GM23248 (cell line): ENCODE results near the gene TOMM70. TPM values are rescaled to one million over a fixed set of nuclear protein-coding genes. Genes with fewer than 3 reads are reported as not detected.

ENCODE experiments used
- DNase-seq: peaks from one replicate; pipeline ENCODE4 v3.0.0-alpha.2; 2015
- H2AFZ ChIP-seq: fragments of 200-600 bp; sonication (generic); 2 replicates; pipeline ENCODE4 v1.6.1; 2016; ENCODE audit warnings: antibody characterized with exemption
- H3F3A ChIP-seq: fragments of 200-600 bp; sonication (generic); 2 replicates; pipeline ENCODE4 v1.6.1; 2016; ENCODE audit warnings: mild to moderate bottlenecking, antibody characterized with exemption, mixed run types; ENCODE audit not compliant: insufficient read depth
- H3K27ac ChIP-seq: fragments of 200-600 bp; sonication (generic); 2 replicates; pipeline ENCODE4 v1.5.1; 2016; ENCODE audit warnings: mild to moderate bottlenecking
- H3K27me3 ChIP-seq: fragments of 200-600 bp; sonication (generic); replicated peaks from 2 replicates; pipeline ENCODE4 v1.6.1; 2016; ENCODE audit warnings: mild to moderate bottlenecking; ENCODE audit not compliant: insufficient read depth
- H3K36me3 ChIP-seq: fragments of 200-600 bp; sonication (generic); 2 replicates; pipeline ENCODE4 v1.6.1; 2016; ENCODE audit warnings: low read depth, mild to moderate bottlenecking
- H3K4me1 ChIP-seq: fragments of 200-600 bp; sonication (generic); 2 replicates; pipeline ENCODE4 v1.6.1; 2016; ENCODE audit warnings: mild to moderate bottlenecking; ENCODE audit not compliant: insufficient read depth
- H3K4me2 ChIP-seq: fragments of 200-600 bp; sonication (generic); one replicate; pipeline ENCODE4 v1.6.1; 2016; ENCODE audit warnings: mild to moderate bottlenecking; ENCODE audit not compliant: unreplicated experiment
- H3K4me3 ChIP-seq: fragments of 200-600 bp; sonication (generic); 2 replicates; pipeline ENCODE4 v1.5.1; 2016; ENCODE audit warnings: mild to moderate bottlenecking
- H3K79me2 ChIP-seq: fragments of 200-600 bp; sonication (generic); 2 replicates; pipeline ENCODE4 v1.6.1; 2016; ENCODE audit warnings: mild to moderate bottlenecking; ENCODE audit not compliant: insufficient read depth
- H3K9ac ChIP-seq: fragments of 200-600 bp; sonication (generic); 2 replicates; pipeline ENCODE4 v1.6.1; 2016; ENCODE audit warnings: mild to moderate bottlenecking
- H3K9me2 ChIP-seq: fragments of 200-600 bp; sonication (generic); 2 replicates; pipeline ENCODE4 v1.6.1; 2016; ENCODE audit warnings: mixed run types, mild to moderate bottlenecking, moderate library complexity; ENCODE audit not compliant: insufficient read depth
- H3K9me3 ChIP-seq: fragments of 200-600 bp; sonication (generic); one replicate; pipeline ENCODE4 v1.6.1; 2017; ENCODE audit warnings: low read depth
- H4K20me1 ChIP-seq: fragments of 200-600 bp; sonication (generic); 2 replicates; pipeline ENCODE4 v1.6.0; 2016; ENCODE audit not compliant: insufficient read depth
- EZH2 ChIP-seq: fragments of 200-600 bp; sonication (generic); IDR thresholded peaks from 2 replicates; pipeline ENCODE4 v1.6.1; 2018; ENCODE audit warnings: antibody characterized with exemption, mild to moderate bottlenecking; ENCODE audit not compliant: insufficient read depth, poor library complexity, severe bottlenecking
- EZH2phosphoT487 ChIP-seq: fragments of 200-600 bp; sonication (generic); IDR thresholded peaks from 2 replicates; pipeline ENCODE4 v1.6.1; 2018; ENCODE audit warnings: antibody characterized with exemption, moderate library complexity, mild to moderate bottlenecking, low read depth; ENCODE audit not compliant: insufficient read depth
- WGBS, 2 experiments: methylation state at CpG; one replicate each; pipeline ENCODE4 v1.1.6; 2015 to 2017; ENCODE audit warnings: low lambda C conversion rate in 2 of 2, low coverage in 1 of 2; ENCODE audit errors: missing lambda C conversion rate in 2 of 2; 5-methylcytosine and 5-hydroxymethylcytosine counted together
- in situ Hi-C: fragments of 300-500 bp; cut with MboI; formaldehyde crosslinking; loops from 2 replicates; pipeline ENCODE4 v1.15.0; 2020
- polyA plus RNA-seq: library from polyadenylated mRNA; unstranded; fragments of >200 nt; fragmentation: Nextera tagmentation; extraction: Ambion mirVana; gene quantifications from 2 replicates; pipeline ENCODE4 v1.2.1, GENCODE V29; 2016
- total RNA-seq: library from RNA; depleted of rRNA; stranded (reverse); fragments of >200 nt; shearing (Covaris generic); gene quantifications from 2 replicates; pipeline ENCODE4 v1.2.3, GENCODE V29; 2014; rRNA removed

The TOMM70 gene
- total and polyA plus RNA-seq, 2 experiments from 2014 or later, result 21.5 to 50.7 TPM

DNA sequence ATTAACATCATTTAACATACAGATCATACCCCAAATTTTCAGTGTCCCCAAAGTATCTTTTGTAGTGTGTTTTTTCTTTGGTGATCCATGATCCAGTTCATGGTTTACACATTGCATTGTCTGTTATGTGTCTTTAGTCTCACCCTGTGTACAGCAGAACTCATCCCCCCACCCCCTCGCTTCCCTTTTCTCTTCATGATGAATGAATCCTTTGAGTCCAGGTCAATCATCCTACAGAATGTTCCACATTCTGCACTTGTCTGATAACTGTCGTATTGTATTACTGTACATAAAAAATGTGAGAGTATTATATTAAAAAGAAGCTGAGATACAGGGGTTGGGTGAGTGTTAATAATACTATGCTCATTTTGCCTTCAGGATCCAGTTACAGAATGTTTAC, 80.9 kb downstream of the TOMM70 start:
- WGBS, 2 experiments, result 96 to 98% methylated on average over 2 of the region's 2 CpGs
- peaks cover 24% of the 10 kb centered on the region for H3K79me2 ChIP-seq
- no peak for DNase-seq
- H3K27me3 ChIP-seq, result no peaks in the 10 kb centered on the region
- H3F3A ChIP-seq, result peaks cover 11% of the 10 kb centered on the region
- no peak overlapping the region for H3K4me2 ChIP-seq
- no peak overlapping the region for H3K9ac ChIP-seq
- peaks cover 13% of the 10 kb centered on the region for H3K4me1 ChIP-seq
- no peak overlapping the region for H2AFZ ChIP-seq
- no peak overlapping the region for H3K27ac ChIP-seq
- no peak overlapping the region for H3K4me3 ChIP-seq
- in situ Hi-C loops, result no loop called here
- no peaks in the 10 kb centered on the region for H4K20me1 ChIP-seq
- no peaks in the 10 kb centered on the region for H3K9me3 ChIP-seq
- H3K9me2 ChIP-seq, result no peaks in the 10 kb centered on the region
- TF ChIP-seq EZH2phosphoT487 (no peak), EZH2 (no peak)
- peaks cover 45% of the 10 kb centered on the region for H3K36me3 ChIP-seq

DNA sequence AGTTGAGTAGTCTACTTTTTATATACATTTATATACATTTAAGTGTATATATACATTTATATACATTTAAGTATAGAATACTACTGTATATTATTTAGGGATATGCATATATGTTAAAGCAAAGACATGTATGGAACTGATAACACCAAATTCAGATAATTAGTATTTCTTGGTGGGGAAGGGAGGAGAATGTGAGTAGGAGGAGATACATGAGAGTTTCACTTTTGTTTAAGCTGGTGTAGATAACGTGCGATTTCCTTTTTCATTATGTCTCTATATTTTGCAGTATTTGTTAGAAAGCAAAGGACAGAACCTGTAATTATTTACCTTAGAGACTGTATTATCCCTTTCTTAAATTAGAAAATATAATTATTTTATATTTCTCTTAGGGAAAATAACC, 83.0 kb downstream of the TOMM70 start:
- TF ChIP-seq EZH2 (no peak), EZH2phosphoT487 (no peak)
- Histone ChIP-seq H3K36me3 (peaks cover 32% of the 10 kb centered on the region), H3K4me3 (no peak overlapping the region), H3K4me2 (no peak overlapping the region), H3K9me2 (no peaks in the 10 kb centered on the region), H3K4me1 (peaks cover 13% of the 10 kb centered on the region), H3K9ac (no peak overlapping the region), H3K79me2 (peaks cover 24% of the 10 kb centered on the region), H4K20me1 (no peaks in the 10 kb centered on the region), H3K27ac (no peak overlapping the region), H3K27me3 (no peaks in the 10 kb centered on the region), H2AFZ (no peak overlapping the region), H3F3A (peaks cover 11% of the 10 kb centered on the region), H3K9me3 (no peaks in the 10 kb centered on the region)
- 91 to 99% methylated on average over 2 of the region's 2 CpGs for WGBS, 2 experiments
- no peak for DNase-seq
- in situ Hi-C loops, result no loop called here

DNA sequence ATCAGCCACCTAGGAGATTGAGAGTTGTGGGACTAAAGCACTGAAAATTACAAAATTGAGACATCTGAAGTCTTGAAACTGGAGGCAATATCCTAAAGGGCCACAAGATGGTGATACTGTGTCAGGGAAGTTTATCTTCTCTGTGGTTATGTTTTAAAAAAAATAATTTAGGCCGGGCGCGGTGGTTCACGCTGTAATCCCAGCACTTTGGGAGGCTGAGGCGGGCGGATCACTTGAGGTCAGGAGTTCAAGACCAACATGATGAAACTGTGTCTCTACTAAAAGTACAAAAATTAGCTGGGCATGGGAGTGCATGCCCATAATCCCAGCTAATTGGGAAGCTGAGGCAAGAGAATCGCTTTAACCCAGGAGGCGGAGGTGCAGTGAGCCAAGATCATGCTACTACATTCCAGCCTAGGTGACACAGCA, 84.2 kb downstream of the TOMM70 start:
- peaks cover 36% of the 10 kb centered on the region for H3K36me3 ChIP-seq
- WGBS, 2 experiments, result 27 to 29% methylated on average over 8 of the region's 8 CpGs

More for the DNA sequence above, 84.2 kb downstream of the TOMM70 start:
- Histone ChIP-seq H3K9me2 (no peaks in the 10 kb centered on the region), H3K27ac (peak overlapping the region; percentile 38), H3K79me2 (peaks cover 20% of the 10 kb centered on the region), H3F3A (peaks cover 11% of the 10 kb centered on the region), H3K9ac (peak overlapping the region; percentile 24; the same call in 1 of the 2 replicates), H3K4me2 (no peak overlapping the region), H3K27me3 (no peaks in the 10 kb centered on the region), H2AFZ (peak overlapping the region; percentile 1; the same call in 1 of the 2 replicates), H4K20me1 (no peaks in the 10 kb centered on the region), H3K4me3 (no peak overlapping the region), H3K4me1 (peaks cover 7% of the 10 kb centered on the region; the same call in 1 of the 2 replicates), H3K9me3 (no peaks in the 10 kb centered on the region)
- in situ Hi-C loops, result no loop called here
- no peak for TF ChIP-seq EZH2
- no peak for TF ChIP-seq EZH2phosphoT487
- DNase-seq, result peak; percentile 76

Other genes starting within 250 kb of the TOMM70 start
- gene TBC1D23, start 140.1 kb downstream of the TOMM70 start, total RNA-seq, result 82.5 and 103 TPM in 2 replicates
- 53.0 and 54.1 TPM in 2 replicates for gene TBC1D23, start 140.1 kb downstream of the TOMM70 start, polyA plus RNA-seq
- 35.6 and 36.0 TPM in 2 replicates for gene NIT2, start 66.3 kb downstream of the TOMM70 start, total RNA-seq
- 76.2 and 84.0 TPM in 2 replicates for gene NIT2, start 66.3 kb downstream of the TOMM70 start, polyA plus RNA-seq
- gene LNP1, start 450 bp upstream of the TOMM70 start, total RNA-seq, result 2.9 TPM in 2 replicates
- 1.2 and 1.3 TPM in 2 replicates for gene LNP1, start 450 bp upstream of the TOMM70 start, polyA plus RNA-seq
- 84.9 and 87.7 TPM in 2 replicates for gene TMEM45A, start 91.5 kb upstream of the TOMM70 start, total RNA-seq
- 133 and 134 TPM in 2 replicates for gene TMEM45A, start 91.5 kb upstream of the TOMM70 start, polyA plus RNA-seq
- not detected in 2 replicates for gene ADGRG7, start 208.5 kb upstream of the TOMM70 start, total RNA-seq
- not detected in 2 replicates for gene ADGRG7, start 208.5 kb upstream of the TOMM70 start, polyA plus RNA-seq